ENCODE data around the gene PTDSS2.

GRCh38 chr11:532986-533585, 83.0 kb downstream of the PTDSS2 start:
- no peak for TF ChIP-seq POLR2A (IDR thresholded peaks at IDR 0.05)
- no peak for TF ChIP-seq CTCF (IDR thresholded peaks at IDR 0.05)

Measured in heart left ventricle (tissue), 13 donors.